ENCODE data around the gene SERGEF.

Gene SERGEF

GRCh38 chr11:18012906-18013781 lies at the start of gene SERGEF:
Gene SERGEF (minus strand): TSS chr11:18013047. CDS start chr11:18013010, 37 bp downstream.
- Histone ChIP-seq H3K27me3 (replicated peaks; ENCODE audit: control insufficient read depth, insufficient read depth, low read length) (peaks cover 3% of the 10 kb centered on the region), H3K4me3 (ENCODE audit: low read length) (peak within 1 kb of the TSS; percentile 99), H3K36me3 (ENCODE audit: control insufficient read depth, insufficient read depth, low read length, severe bottlenecking) (no peaks in the 10 kb centered on the region), H3K4me1 (ENCODE audit: control insufficient read depth, insufficient read depth, low read length) (peaks cover 20% of the 10 kb centered on the region), H3K9me3 (ENCODE audit: control insufficient read depth, low read length) (no peaks in the 10 kb centered on the region), H3K9ac (ENCODE audit: low read length) (peak within 1 kb of the TSS; percentile 90)
- peak; percentile 95 for DNase-seq (ENCODE audit: low read depth)

GRCh38 chr11:18061351-18061750 lies 48.5 kb upstream of the SERGEF start:
- no peaks in the 10 kb centered on the region for H3K9me3 ChIP-seq (ENCODE audit: control insufficient read depth, low read length)
- no peak for DNase-seq (ENCODE audit: low read depth)
- H3K27me3 ChIP-seq (replicated peaks; ENCODE audit: control insufficient read depth, insufficient read depth, low read length): no peaks in the 10 kb centered on the region
- no peaks in the 10 kb centered on the region for H3K4me1 ChIP-seq (ENCODE audit: control insufficient read depth, insufficient read depth, low read length)
- no peaks in the 10 kb centered on the region for H3K36me3 ChIP-seq (ENCODE audit: control insufficient read depth, insufficient read depth, low read length, severe bottlenecking)
- H3K9ac ChIP-seq (ENCODE audit: low read length): no peak overlapping the region
- H3K4me3 ChIP-seq (ENCODE audit: low read length): no peak overlapping the region

GRCh38 chr11:18056561-18057181 lies 43.8 kb upstream of the SERGEF start:
- Histone ChIP-seq H3K9me3 (ENCODE audit: control insufficient read depth, low read length) (no peaks in the 10 kb centered on the region), H3K27me3 (replicated peaks; ENCODE audit: control insufficient read depth, insufficient read depth, low read length) (no peaks in the 10 kb centered on the region), H3K4me3 (ENCODE audit: low read length) (no peak overlapping the region), H3K36me3 (ENCODE audit: control insufficient read depth, insufficient read depth, low read length, severe bottlenecking) (no peaks in the 10 kb centered on the region), H3K9ac (ENCODE audit: low read length) (no peak overlapping the region), H3K4me1 (ENCODE audit: control insufficient read depth, insufficient read depth, low read length) (no peaks in the 10 kb centered on the region)
- DNase-seq (ENCODE audit: low read depth): no peak

- DNase-seq (ENCODE audit: low read depth): no peak
- H3K4me1 ChIP-seq (ENCODE audit: control insufficient read depth, insufficient read depth, low read length): no peaks in the 10 kb centered on the region
- H3K9me3 ChIP-seq (ENCODE audit: control insufficient read depth, low read length): no peaks in the 10 kb centered on the region
- no peaks in the 10 kb centered on the region for H3K36me3 ChIP-seq (ENCODE audit: control insufficient read depth, insufficient read depth, low read length, severe bottlenecking)
- H3K9ac ChIP-seq (ENCODE audit: low read length): no peak overlapping the region
- H3K27me3 ChIP-seq (replicated peaks; ENCODE audit: control insufficient read depth, insufficient read depth, low read length): no peaks in the 10 kb centered on the region
- H3K4me3 ChIP-seq (ENCODE audit: low read length): no peak overlapping the region
Observed at GRCh38 chr11:18054511-18055103, 41.8 kb upstream of the SERGEF start.

GRCh38 chr11:18050848-18051247 lies 38.0 kb upstream of the SERGEF start:
- H3K9me3 ChIP-seq (ENCODE audit: control insufficient read depth, low read length): peaks cover 6% of the 10 kb centered on the region
- DNase-seq (ENCODE audit: low read depth): no peak
- peaks cover 11% of the 10 kb centered on the region for H3K27me3 ChIP-seq (replicated peaks; ENCODE audit: control insufficient read depth, insufficient read depth, low read length)
- H3K4me3 ChIP-seq (ENCODE audit: low read length): no peak overlapping the region
- peaks cover 3% of the 10 kb centered on the region for H3K4me1 ChIP-seq (ENCODE audit: control insufficient read depth, insufficient read depth, low read length)
- no peak overlapping the region for H3K9ac ChIP-seq (ENCODE audit: low read length)
- no peaks in the 10 kb centered on the region for H3K36me3 ChIP-seq (ENCODE audit: control insufficient read depth, insufficient read depth, low read length, severe bottlenecking)

- peak; percentile 1 for DNase-seq (ENCODE audit: low read depth)
Observed at GRCh38 chr11:18046116-18046777, 33.4 kb upstream of the SERGEF start, which contains the start of gene TPH1. Gene TPH1 (minus strand): TSS chr11:18046269. CDS start chr11:18040762, 5,507 bp downstream.

GRCh38 chr11:18036456-18036855 lies 23.6 kb upstream of the SERGEF start:
- no peaks in the 10 kb centered on the region for H3K9me3 ChIP-seq (ENCODE audit: control insufficient read depth, low read length)
- H3K36me3 ChIP-seq (ENCODE audit: control insufficient read depth, insufficient read depth, low read length, severe bottlenecking): no peaks in the 10 kb centered on the region
- H3K9ac ChIP-seq (ENCODE audit: low read length): no peak overlapping the region
- no peaks in the 10 kb centered on the region for H3K4me1 ChIP-seq (ENCODE audit: control insufficient read depth, insufficient read depth, low read length)
- no peak for DNase-seq (ENCODE audit: low read depth)
- no peaks in the 10 kb centered on the region for H3K27me3 ChIP-seq (replicated peaks; ENCODE audit: control insufficient read depth, insufficient read depth, low read length)
- no peak overlapping the region for H3K4me3 ChIP-seq (ENCODE audit: low read length)

More at GRCh38 chr11:18046116-18046777, 33.4 kb upstream of the SERGEF start, which contains the start of gene TPH1:
- peaks cover 23% of the 10 kb centered on the region for H3K27me3 ChIP-seq (replicated peaks; ENCODE audit: control insufficient read depth, insufficient read depth, low read length)
- no peaks in the 10 kb centered on the region for H3K36me3 ChIP-seq (ENCODE audit: control insufficient read depth, insufficient read depth, low read length, severe bottlenecking)
- H3K4me1 ChIP-seq (ENCODE audit: control insufficient read depth, insufficient read depth, low read length): peaks cover 3% of the 10 kb centered on the region
- no peak within 1 kb of the TSS for H3K9ac ChIP-seq (ENCODE audit: low read length)
- H3K9me3 ChIP-seq (ENCODE audit: control insufficient read depth, low read length): peaks cover 6% of the 10 kb centered on the region
- H3K4me3 ChIP-seq (ENCODE audit: low read length): peak within 1 kb of the TSS; percentile 9

GRCh38 chr11:18027475-18027874 lies 14.6 kb upstream of the SERGEF start:
- Histone ChIP-seq H3K36me3 (ENCODE audit: control insufficient read depth, insufficient read depth, low read length, severe bottlenecking) (no peaks in the 10 kb centered on the region), H3K9ac (ENCODE audit: low read length) (no peak overlapping the region), H3K4me1 (ENCODE audit: control insufficient read depth, insufficient read depth, low read length) (no peaks in the 10 kb centered on the region), H3K4me3 (ENCODE audit: low read length) (no peak overlapping the region), H3K27me3 (replicated peaks; ENCODE audit: control insufficient read depth, insufficient read depth, low read length) (no peaks in the 10 kb centered on the region), H3K9me3 (ENCODE audit: control insufficient read depth, low read length) (no peaks in the 10 kb centered on the region)
- DNase-seq (ENCODE audit: low read depth): no peak

GRCh38 chr11:18022419-18022818 lies 9.6 kb upstream of the SERGEF start:
- no peaks in the 10 kb centered on the region for H3K9me3 ChIP-seq (ENCODE audit: control insufficient read depth, low read length)
- H3K4me3 ChIP-seq (ENCODE audit: low read length): no peak overlapping the region
- no peak overlapping the region for H3K9ac ChIP-seq (ENCODE audit: low read length)
- no peaks in the 10 kb centered on the region for H3K36me3 ChIP-seq (ENCODE audit: control insufficient read depth, insufficient read depth, low read length, severe bottlenecking)
- no peaks in the 10 kb centered on the region for H3K4me1 ChIP-seq (ENCODE audit: control insufficient read depth, insufficient read depth, low read length)
- H3K27me3 ChIP-seq (replicated peaks; ENCODE audit: control insufficient read depth, insufficient read depth, low read length): no peaks in the 10 kb centered on the region
- DNase-seq (ENCODE audit: low read depth): no peak

GRCh38 chr11:18019650-18020049 lies 6.8 kb upstream of the SERGEF start:
- H3K36me3 ChIP-seq (ENCODE audit: control insufficient read depth, insufficient read depth, low read length, severe bottlenecking): no peaks in the 10 kb centered on the region

GRCh38 chr11:18016789-18017188 lies 3.9 kb upstream of the SERGEF start:
- peaks cover 9% of the 10 kb centered on the region for H3K4me1 ChIP-seq (ENCODE audit: control insufficient read depth, insufficient read depth, low read length)
- no peak overlapping the region for H3K4me3 ChIP-seq (ENCODE audit: low read length)
- no peak overlapping the region for H3K9ac ChIP-seq (ENCODE audit: low read length)
- peaks cover 3% of the 10 kb centered on the region for H3K27me3 ChIP-seq (replicated peaks; ENCODE audit: control insufficient read depth, insufficient read depth, low read length)
- H3K9me3 ChIP-seq (ENCODE audit: control insufficient read depth, low read length): no peaks in the 10 kb centered on the region
- no peak for DNase-seq (ENCODE audit: low read depth)
- H3K36me3 ChIP-seq (ENCODE audit: control insufficient read depth, insufficient read depth, low read length, severe bottlenecking): no peaks in the 10 kb centered on the region

More at GRCh38 chr11:18019650-18020049, 6.8 kb upstream of the SERGEF start:
- no peak overlapping the region for H3K9ac ChIP-seq (ENCODE audit: low read length)
- H3K9me3 ChIP-seq (ENCODE audit: control insufficient read depth, low read length): no peaks in the 10 kb centered on the region
- H3K4me3 ChIP-seq (ENCODE audit: low read length): no peak overlapping the region
- H3K27me3 ChIP-seq (replicated peaks; ENCODE audit: control insufficient read depth, insufficient read depth, low read length): no peaks in the 10 kb centered on the region
- DNase-seq (ENCODE audit: low read depth): no peak
- no peaks in the 10 kb centered on the region for H3K4me1 ChIP-seq (ENCODE audit: control insufficient read depth, insufficient read depth, low read length)

Measured in adipocyte (in vitro differentiated cells).